Lung (tissue), 12 donors: Measurements from ENCODE around the gene JSRP1. TPM values are rescaled to one million over a fixed set of nuclear protein-coding genes. Genes with fewer than 3 reads are reported as not detected.

Experiments used
- ATAC-seq: fragments of 200-7000 bp; cut with Tn5 transposase; one replicate; pipeline ENCODE4 v1.9.1; 2020; ENCODE audit warnings: moderate number of reproducible peaks; ENCODE audit not compliant: insufficient read depth, low FRiP score
- DNase-seq, 3 donors: peaks; one replicate each; pipeline ENCODE4 v3.0.0-alpha.2; 2013 to 2017
- H3K27ac ChIP-seq, 2 donors: one replicate each; pipeline ENCODE4 v1.5.1; 2013; ENCODE audit warnings: mild to moderate bottlenecking in 2 of 2, moderate library complexity in 2 of 2, control low read depth in 1 of 2, inconsistent platforms in 1 of 2, low read depth in 1 of 2, low read length in 1 of 2
- H3K27me3 ChIP-seq, 3 donors: one replicate each; pipeline ENCODE4 v1.5.1; 2013; ENCODE audit warnings: low read length in 2 of 3; ENCODE audit not compliant: control insufficient read depth in 3 of 3, insufficient read depth in 3 of 3
- H3K36me3 ChIP-seq, 4 donors: one replicate each; pipeline ENCODE4 v1.5.1; 2013; ENCODE audit warnings: low read length in 4 of 4, mild to moderate bottlenecking in 1 of 4, moderate library complexity in 1 of 4; ENCODE audit not compliant: control insufficient read depth in 4 of 4, insufficient read depth in 4 of 4
- H3K4me1 ChIP-seq, 5 donors: one replicate each; pipeline ENCODE4 v1.5.1; 2013; ENCODE audit warnings: low read length in 5 of 5, mild to moderate bottlenecking in 2 of 5, moderate library complexity in 1 of 5; ENCODE audit not compliant: control insufficient read depth in 5 of 5, insufficient read depth in 5 of 5
- H3K4me3 ChIP-seq: one replicate; pipeline ENCODE4 v1.5.1; 2013; ENCODE audit warnings: mild to moderate bottlenecking, control low read depth, moderate library complexity
- H3K9ac ChIP-seq, 2 donors: one replicate each; pipeline ENCODE4 v1.5.1; 2013; ENCODE audit warnings: low read length in 2 of 2, control low read depth in 1 of 2; ENCODE audit not compliant: insufficient read depth in 1 of 2
- H3K9me3 ChIP-seq, 4 donors: one replicate each; pipeline ENCODE4 v1.5.1; 2013; ENCODE audit warnings: low read length in 3 of 4, mild to moderate bottlenecking in 1 of 4, moderate library complexity in 1 of 4; ENCODE audit not compliant: control insufficient read depth in 4 of 4, insufficient read depth in 3 of 4
- CTCF ChIP-seq: IDR thresholded peaks from 2 replicates; pipeline ENCODE4 v1.5.1; 2012; ENCODE audit warnings: mild to moderate bottlenecking; ENCODE audit errors: control extremely low read depth, extremely low read depth
- WGBS, 2 donors: extraction: QIAGEN DNeasy Blood & Tissue Kit; methylation state at CpG; one replicate each; pipeline ENCODE4 v1.1.7; 2013; 5-methylcytosine and 5-hydroxymethylcytosine counted together
- polyA plus RNA-seq, 2 donors: library from polyadenylated mRNA; stranded (reverse); fragments of 200-250 nt; gene quantifications; one replicate each; pipeline ENCODE4 v1.2.1, GENCODE V29; 2013
- total RNA-seq, 2 donors: library from RNA; depleted of rRNA in 1 of 2; stranded (reverse); fragments of >200 nt in 1 of 2; gene quantifications; one replicate each; pipeline ENCODE4 v1.2.1, GENCODE V29; 2014 to 2021
- donor health status: control.
- donor health status: control.
- donor health status: Bipolar disorder and iron deficiency.
- donor health status: healthy.
- donor health status: DM: yes; HTN: yes; CAD: no.

Gene JSRP1
- total and polyA plus RNA-seq, 4 donors = 0.61 to 2.3 (median 0.88) TPM

- no peak overlapping the region for H3K27ac ChIP-seq
- no peak overlapping the region for H3K9ac ChIP-seq
- H3K4me3 ChIP-seq = no peak overlapping the region
- peaks cover 0 to 39% (median 0%) of the 10 kb centered on the region in 5 donors for H3K4me1 ChIP-seq
- no peak for DNase-seq
- peaks cover 2 to 31% (median 15%) of the 10 kb centered on the region in 4 donors for H3K36me3 ChIP-seq
- ATAC-seq = no peak
- 5 to 7% methylated on average over 27 to 40 of the region's 40 CpGs for WGBS, 2 donors
- no peak for TF ChIP-seq CTCF
- H3K27me3 ChIP-seq = peaks cover 4 to 34% (median 12%) of the 10 kb centered on the region in 3 donors
- H3K9me3 ChIP-seq = peaks cover 0 to 6% (median 0%) of the 10 kb centered on the region in 4 donors
These were observed 5.5 kb downstream of the JSRP1 start for GRCh38 chr19:2250766-2251105.

- Histone ChIP-seq H3K27ac (no peak overlapping the region), H3K4me1 (peaks cover 0 to 39% (median 0%) of the 10 kb centered on the region in 5 donors), H3K9ac (no peak overlapping the region), H3K36me3 (peaks cover 6 to 37% (median 20%) of the 10 kb centered on the region in 4 donors), H3K4me3 (no peak overlapping the region), H3K27me3 (peaks cover 4 to 34% (median 12%) of the 10 kb centered on the region in 3 donors), H3K9me3 (peaks cover 0 to 6% (median 0%) of the 10 kb centered on the region in 4 donors)
- TF ChIP-seq CTCF = no peak
- DNase-seq (no peak), ATAC-seq (no peak)
- 29% methylated on average over 39 to 43 of the region's 43 CpGs for WGBS, 2 donors
These were observed 6.1 kb downstream of the JSRP1 start for GRCh38 chr19:2249880-2250765.

- TF ChIP-seq CTCF = no peak
- Histone ChIP-seq H3K9ac (no peak within 1 kb of the TSS), H3K27me3 (peaks cover 4 to 34% (median 12%) of the 10 kb centered on the region in 3 donors), H3K36me3 (peaks cover 14 to 46% (median 27%) of the 10 kb centered on the region in 4 donors), H3K4me3 (no peak within 1 kb of the TSS), H3K4me1 (peaks cover 0 to 39% (median 0%) of the 10 kb centered on the region in 5 donors), H3K9me3 (peaks cover 0 to 6% (median 0%) of the 10 kb centered on the region in 4 donors), H3K27ac (no peak within 1 kb of the TSS)
- ATAC-seq = no peak
- 83 to 84% methylated on average over 25 to 27 of the region's 27 CpGs for WGBS, 2 donors
- no peak for DNase-seq
These were observed 7.0 kb downstream of the JSRP1 start, which contains the start of gene AMH for GRCh38 chr19:2249010-2249866. AMH (plus strand) TSS chr19:2249323; CDS start chr19:2249333, 10 bp downstream.
